Suprapubic skin (tissue), 4 donors: ENCODE results near the gene CHI3L1. TPM values are rescaled to one million over a fixed set of nuclear protein-coding genes. Genes with fewer than 3 reads are reported as not detected.

Experiments
- DNase-seq, 2 donors: peaks; one replicate each; pipeline ENCODE4 v3.0.0-alpha.2; 2019; ENCODE audit warnings: low spot score in 2 of 2
- H3K27ac ChIP-seq: fragments of 200-600 bp; sonication (generic); one replicate; pipeline ENCODE4 v1.5.1; 2019
- H3K27me3 ChIP-seq: fragments of 200-600 bp; sonication (generic); one replicate; pipeline ENCODE4 v1.5.1; 2019
- H3K36me3 ChIP-seq: fragments of 200-600 bp; sonication (generic); one replicate; pipeline ENCODE4 v1.5.1; 2019
- H3K4me1 ChIP-seq: fragments of 200-600 bp; sonication (generic); one replicate; pipeline ENCODE4 v1.5.1; 2019
- H3K4me3 ChIP-seq: fragments of 200-600 bp; sonication (generic); one replicate; pipeline ENCODE4 v1.5.1; 2019; ENCODE audit warnings: mild to moderate bottlenecking
- H3K9me3 ChIP-seq: fragments of 200-600 bp; sonication (generic); one replicate; pipeline ENCODE4 v1.5.1; 2019
- CTCF ChIP-seq, 2 donors: fragments of 200-600 bp in 1 of 2; fragments of 450-650 bp in 1 of 2; sonication (generic) in 1 of 2; IDR thresholded peaks; one replicate each; pipeline ENCODE4 v1.5.1; 2016 to 2019; ENCODE audit warnings: antibody characterized with exemption in 2 of 2, mild to moderate bottlenecking in 1 of 2, moderate library complexity in 1 of 2
- EP300 ChIP-seq: sonication (generic); formaldehyde crosslinking; IDR thresholded peaks from one replicate; pipeline ENCODE4 v1.6.1; 2017; ENCODE audit warnings: antibody characterized with exemption
- POLR2A ChIP-seq, 2 donors: fragments of 450-650 bp; IDR thresholded peaks; one replicate each; pipeline ENCODE4 v1.6.1; 2017; ENCODE audit warnings: antibody characterized with exemption in 2 of 2, mild to moderate bottlenecking in 2 of 2, moderate library complexity in 2 of 2
- POLR2AphosphoS5 ChIP-seq, 3 donors: sonication (generic); formaldehyde crosslinking; IDR thresholded peaks; one replicate each; pipeline ENCODE4 v1.6.1; 2017; ENCODE audit warnings: antibody characterized with exemption in 3 of 3
- WGBS: methylation state at CpG from one replicate; pipeline ENCODE4 v1.1.5; 2018; 5-methylcytosine and 5-hydroxymethylcytosine counted together
- total RNA-seq, 4 donors: library from RNA; depleted of rRNA; stranded (reverse); fragments of >200 nt; gene quantifications; one replicate each; pipeline ENCODE4 v1.1.0, GENCODE V29; 2016

Gene CHI3L1
- total RNA-seq, 4 donors from 2014 or later = 100 to 257 (median 128) TPM

- DNase-seq = peak in 1 of 2 donors; percentile 48
- H3K36me3 ChIP-seq = no peaks in the 10 kb centered on the region
- TF ChIP-seq EP300 (no peak), POLR2A (IDR thresholded peaks at IDR 0.05) (no peak)
- no peaks in the 10 kb centered on the region for H3K27me3 ChIP-seq
- H3K9me3 ChIP-seq = no peaks in the 10 kb centered on the region
- H3K4me1 ChIP-seq = peaks cover 28% of the 10 kb centered on the region
- WGBS = 62% methylated on average over 7 of the region's 7 CpGs
- peak overlapping the region; percentile 34 for H3K27ac ChIP-seq
- H3K4me3 ChIP-seq = no peak overlapping the region
Observed at GRCh38 chr1:203182387-203182953, 4.0 kb downstream of the CHI3L1 start.

- no peaks in the 10 kb centered on the region for H3K36me3 ChIP-seq
- H3K27me3 ChIP-seq = no peaks in the 10 kb centered on the region
- H3K4me3 ChIP-seq = no peak overlapping the region
- peak overlapping the region; percentile 34 for H3K27ac ChIP-seq
- WGBS = 68% methylated on average over 9 of the region's 10 CpGs
- TF ChIP-seq POLR2A (IDR thresholded peaks at IDR 0.05) (no peak), POLR2AphosphoS5 (IDR thresholded peaks at IDR 0.05) (no peak), EP300 (no peak), CTCF (IDR thresholded peaks at IDR 0.05) (no peak)
- H3K9me3 ChIP-seq = no peaks in the 10 kb centered on the region
- H3K4me1 ChIP-seq = peaks cover 22% of the 10 kb centered on the region
- DNase-seq = peak in 1 of 2 donors; percentile 54
Observed at GRCh38 chr1:203181586-203182386, 4.7 kb downstream of the CHI3L1 start.

- DNase-seq = peak in 1 of 2 donors; percentile 29
- no peaks in the 10 kb centered on the region for H3K36me3 ChIP-seq
- TF ChIP-seq EP300 = no peak
- TF ChIP-seq CTCF (IDR thresholded peaks at IDR 0.05) = no peak
- no peak for TF ChIP-seq POLR2A (IDR thresholded peaks at IDR 0.05)
- no peak for TF ChIP-seq POLR2AphosphoS5 (IDR thresholded peaks at IDR 0.05)
- no peaks in the 10 kb centered on the region for H3K9me3 ChIP-seq
- H3K27me3 ChIP-seq = no peaks in the 10 kb centered on the region
- WGBS = 84% methylated on average over 11 of the region's 11 CpGs
- peaks cover 12% of the 10 kb centered on the region for H3K4me1 ChIP-seq
- H3K27ac ChIP-seq = no peak overlapping the region
- no peak overlapping the region for H3K4me3 ChIP-seq
Observed at GRCh38 chr1:203180611-203181330, 5.7 kb downstream of the CHI3L1 start.

DNA sequence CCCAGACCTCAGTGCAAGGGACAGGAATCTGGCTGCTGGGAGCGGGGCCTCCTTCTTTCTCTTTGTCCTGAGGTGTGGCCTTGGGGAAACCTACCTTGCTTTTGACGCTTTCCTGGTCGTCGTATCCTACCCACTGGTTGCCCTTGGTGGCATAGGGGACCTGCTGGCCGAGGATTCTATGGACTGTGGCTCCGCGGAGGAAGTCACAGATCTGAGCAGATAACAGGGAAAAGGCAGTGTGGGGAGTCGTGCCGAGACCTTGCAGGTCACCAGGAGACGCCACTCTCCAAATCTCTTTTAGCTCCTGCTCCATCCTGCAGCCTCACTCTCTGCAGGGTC is 6.9 kb downstream of the CHI3L1 start:
- DNase-seq = peak in 1 of 2 donors; percentile 28
- WGBS = 95% methylated on average over 10 of the region's 10 CpGs
- Histone ChIP-seq H3K9me3 (no peaks in the 10 kb centered on the region), H3K4me3 (no peak overlapping the region), H3K4me1 (peaks cover under 1% of the 10 kb centered on the region), H3K36me3 (no peaks in the 10 kb centered on the region), H3K27me3 (no peaks in the 10 kb centered on the region), H3K27ac (no peak overlapping the region)
- TF ChIP-seq EP300 = no peak
- no peak for TF ChIP-seq POLR2AphosphoS5 (IDR thresholded peaks at IDR 0.05)
- no peak for TF ChIP-seq POLR2A (IDR thresholded peaks at IDR 0.05)
- no peak for TF ChIP-seq CTCF (IDR thresholded peaks at IDR 0.05)

DNA sequence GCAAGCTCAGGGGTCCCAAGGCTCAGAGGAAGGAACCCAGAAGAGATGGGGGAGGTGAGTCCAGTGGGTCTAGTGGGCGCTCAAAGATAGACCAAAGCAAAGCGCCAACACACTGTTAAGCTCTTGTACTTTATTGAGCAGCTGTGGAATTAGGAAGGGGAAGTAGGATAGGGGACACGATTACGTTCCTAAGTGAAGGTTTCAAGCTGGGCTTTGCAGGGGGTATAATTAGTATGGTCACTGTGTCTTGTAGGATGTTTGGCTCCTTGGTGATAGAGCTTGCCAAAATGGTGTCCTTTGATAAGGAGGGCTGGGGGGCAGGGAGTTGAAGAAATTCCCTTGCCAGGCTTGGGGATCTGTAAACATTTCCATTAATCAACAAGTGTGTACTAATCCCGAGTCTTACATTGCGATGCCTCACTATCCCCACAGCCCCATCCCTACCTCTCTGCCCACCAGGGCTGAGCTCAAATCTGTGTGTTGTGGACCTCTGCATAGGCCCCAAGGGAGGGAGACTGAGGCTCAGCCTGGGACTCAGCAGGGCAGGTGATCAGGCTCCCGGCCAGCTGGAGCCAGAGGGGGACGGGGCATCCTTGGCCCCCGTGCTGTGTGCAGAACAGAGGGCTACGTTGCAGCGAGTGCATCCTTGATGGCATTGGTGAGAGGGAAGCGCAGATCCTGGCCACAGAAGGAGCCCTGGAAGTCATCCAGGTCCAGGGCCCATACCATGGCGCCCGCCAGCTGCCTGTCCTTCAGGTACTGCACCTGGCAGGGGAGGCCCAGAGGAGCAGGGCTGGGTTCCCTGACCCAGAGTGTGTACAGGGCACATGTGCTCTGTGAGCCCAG is 7.5 kb downstream of the CHI3L1 start:
- Histone ChIP-seq H3K4me1 (no peaks in the 10 kb centered on the region), H3K27me3 (no peaks in the 10 kb centered on the region), H3K4me3 (no peak overlapping the region), H3K27ac (no peak overlapping the region), H3K36me3 (no peaks in the 10 kb centered on the region), H3K9me3 (no peaks in the 10 kb centered on the region)
- over 99% methylated on average over 8 of the region's 14 CpGs for WGBS
- no peak for TF ChIP-seq POLR2AphosphoS5 (IDR thresholded peaks at IDR 0.05)
- TF ChIP-seq EP300 = no peak
- TF ChIP-seq CTCF (IDR thresholded peaks at IDR 0.05) = no peak
- no peak for TF ChIP-seq POLR2A (IDR thresholded peaks at IDR 0.05)
- DNase-seq = peak in 1 of 2 donors; percentile 37
